Osteocyte (in vitro differentiated cells): ENCODE data around the gene PFDN6. TPM values are rescaled to one million over a fixed set of nuclear protein-coding genes. Genes with fewer than 3 reads are reported as not detected.
A peak's percentile ranks its signal among the peaks of the same experiment; 100 is the strongest.

Experiments used
- DNase-seq: peaks from one replicate; pipeline ENCODE4 v3.0.0; 2021; ENCODE audit warnings: mixed read lengths; ENCODE audit not compliant: unreplicated experiment; ENCODE audit errors: extremely low spot score
- H3K27ac Mint-ChIP-seq: one replicate; pipeline ENCODE4 v1.8.0; 2021; ENCODE audit warnings: mild to moderate bottlenecking, mixed read lengths; ENCODE audit not compliant: unreplicated experiment
- H3K27me3 Mint-ChIP-seq: one replicate; pipeline ENCODE4 v1.8.0; 2021; ENCODE audit warnings: mixed read lengths; ENCODE audit not compliant: unreplicated experiment
- H3K36me3 Mint-ChIP-seq: one replicate; pipeline ENCODE4 v1.8.0; 2021; ENCODE audit warnings: mixed read lengths; ENCODE audit not compliant: unreplicated experiment
- H3K4me1 Mint-ChIP-seq: one replicate; pipeline ENCODE4 v1.8.0; 2021; ENCODE audit warnings: mixed read lengths; ENCODE audit not compliant: unreplicated experiment
- H3K4me3 Mint-ChIP-seq: one replicate; pipeline ENCODE4 v1.8.0; 2021; ENCODE audit warnings: mild to moderate bottlenecking, moderate library complexity, mixed read lengths; ENCODE audit not compliant: unreplicated experiment
- H3K9me3 Mint-ChIP-seq: one replicate; pipeline ENCODE4 v1.8.0; 2021; ENCODE audit warnings: mixed read lengths; ENCODE audit not compliant: unreplicated experiment
- total RNA-seq: library from RNA; stranded (reverse); gene quantifications from 2 replicates; pipeline ENCODE4 v1.2.1, GENCODE V29; 2021
- TF ChIP-seq, protein P1 (sequence below): fragments of 200-600 bp; sonication (generic); IDR thresholded peaks from 2 replicates; pipeline ENCODE4 v1.5.0; 2021; ENCODE audit warnings: antibody characterized with exemption, mild to moderate bottlenecking, moderate library complexity

Gene PFDN6
- total RNA-seq, 1 donor from 2014 or later = 30.3 TPM

- no peaks in the 10 kb centered on the region for H3K27me3 Mint-ChIP-seq
- H3K9me3 Mint-ChIP-seq = no peaks in the 10 kb centered on the region
- TF ChIP-seq, protein P1, sequence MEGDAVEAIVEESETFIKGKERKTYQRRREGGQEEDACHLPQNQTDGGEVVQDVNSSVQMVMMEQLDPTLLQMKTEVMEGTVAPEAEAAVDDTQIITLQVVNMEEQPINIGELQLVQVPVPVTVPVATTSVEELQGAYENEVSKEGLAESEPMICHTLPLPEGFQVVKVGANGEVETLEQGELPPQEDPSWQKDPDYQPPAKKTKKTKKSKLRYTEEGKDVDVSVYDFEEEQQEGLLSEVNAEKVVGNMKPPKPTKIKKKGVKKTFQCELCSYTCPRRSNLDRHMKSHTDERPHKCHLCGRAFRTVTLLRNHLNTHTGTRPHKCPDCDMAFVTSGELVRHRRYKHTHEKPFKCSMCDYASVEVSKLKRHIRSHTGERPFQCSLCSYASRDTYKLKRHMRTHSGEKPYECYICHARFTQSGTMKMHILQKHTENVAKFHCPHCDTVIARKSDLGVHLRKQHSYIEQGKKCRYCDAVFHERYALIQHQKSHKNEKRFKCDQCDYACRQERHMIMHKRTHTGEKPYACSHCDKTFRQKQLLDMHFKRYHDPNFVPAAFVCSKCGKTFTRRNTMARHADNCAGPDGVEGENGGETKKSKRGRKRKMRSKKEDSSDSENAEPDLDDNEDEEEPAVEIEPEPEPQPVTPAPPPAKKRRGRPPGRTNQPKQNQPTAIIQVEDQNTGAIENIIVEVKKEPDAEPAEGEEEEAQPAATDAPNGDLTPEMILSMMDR = no peak
- peak overlapping the region; percentile 96 for H3K4me3 Mint-ChIP-seq
- H3K36me3 Mint-ChIP-seq = peaks cover 10% of the 10 kb centered on the region
- DNase-seq = no peak
- peak overlapping the region; percentile 99 for H3K27ac Mint-ChIP-seq
- H3K4me1 Mint-ChIP-seq = peaks cover 50% of the 10 kb centered on the region
Observed at GRCh38 chr6:33313105-33313708, 23.8 kb downstream of the PFDN6 start.

DNA sequence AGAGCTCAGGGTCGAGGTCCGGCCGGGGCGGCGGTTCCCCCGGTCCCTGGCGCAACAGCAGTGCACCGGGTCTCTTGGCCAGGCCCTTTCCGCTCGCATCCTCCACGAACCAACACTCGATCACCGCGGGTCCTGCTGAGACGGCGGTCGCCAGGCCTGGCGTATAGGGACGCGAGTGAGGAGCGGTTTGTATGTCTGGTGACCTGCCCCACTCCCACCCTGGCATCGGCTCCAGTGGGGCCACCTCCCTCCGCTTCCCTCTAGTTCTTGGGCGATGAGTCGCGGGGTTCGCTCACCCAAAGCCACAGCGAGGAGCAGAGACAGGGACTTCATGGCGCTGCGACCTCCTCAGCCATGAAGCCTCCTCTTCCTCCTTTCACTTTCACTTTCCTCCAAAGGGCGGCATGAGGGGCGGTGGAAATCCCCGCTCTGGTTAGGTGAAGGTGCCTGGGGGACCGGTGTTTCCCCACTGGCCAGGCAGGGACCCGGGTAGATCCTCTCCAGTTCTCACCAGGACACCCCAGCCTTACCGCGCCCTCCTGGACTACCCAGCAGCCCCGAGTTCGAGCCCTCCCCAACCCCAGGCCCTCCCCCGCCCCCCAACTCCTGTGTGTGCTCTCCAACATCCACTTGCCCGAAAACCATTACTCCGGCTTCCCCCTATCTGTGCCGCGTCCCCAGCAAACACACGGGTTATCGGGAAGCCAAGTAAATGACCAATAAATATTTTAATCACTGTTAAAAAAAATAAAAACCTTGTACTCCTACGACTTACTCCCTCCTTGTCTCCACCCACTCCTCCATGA is 24.5 kb downstream of the PFDN6 start, which contains the start of gene TAPBP:
Gene TAPBP, minus strand, starts transcription at position 370 of the 806 bp plus-strand sequence. Its CDS starts 37 bp downstream, at position 333.
- Mint-ChIP-seq H3K9me3 (no peaks in the 10 kb centered on the region), H3K27ac (peak within 1 kb of the TSS; percentile 99), H3K27me3 (no peaks in the 10 kb centered on the region), H3K4me3 (peak within 1 kb of the TSS; percentile 96), H3K4me1 (peaks cover 53% of the 10 kb centered on the region), H3K36me3 (peaks cover 9% of the 10 kb centered on the region)
- no peak for DNase-seq
- TF ChIP-seq, protein P1 = no peak

GRCh38 chr6:33314515-33314942 is 25.1 kb downstream of the PFDN6 start:
- DNase-seq = no peak
- Mint-ChIP-seq H3K9me3 (no peaks in the 10 kb centered on the region), H3K4me3 (peak overlapping the region; percentile 96), H3K4me1 (peaks cover 56% of the 10 kb centered on the region), H3K27ac (peak overlapping the region; percentile 99), H3K27me3 (no peaks in the 10 kb centered on the region), H3K36me3 (peaks cover 13% of the 10 kb centered on the region)
- TF ChIP-seq, protein P1 = no peak

DNA sequence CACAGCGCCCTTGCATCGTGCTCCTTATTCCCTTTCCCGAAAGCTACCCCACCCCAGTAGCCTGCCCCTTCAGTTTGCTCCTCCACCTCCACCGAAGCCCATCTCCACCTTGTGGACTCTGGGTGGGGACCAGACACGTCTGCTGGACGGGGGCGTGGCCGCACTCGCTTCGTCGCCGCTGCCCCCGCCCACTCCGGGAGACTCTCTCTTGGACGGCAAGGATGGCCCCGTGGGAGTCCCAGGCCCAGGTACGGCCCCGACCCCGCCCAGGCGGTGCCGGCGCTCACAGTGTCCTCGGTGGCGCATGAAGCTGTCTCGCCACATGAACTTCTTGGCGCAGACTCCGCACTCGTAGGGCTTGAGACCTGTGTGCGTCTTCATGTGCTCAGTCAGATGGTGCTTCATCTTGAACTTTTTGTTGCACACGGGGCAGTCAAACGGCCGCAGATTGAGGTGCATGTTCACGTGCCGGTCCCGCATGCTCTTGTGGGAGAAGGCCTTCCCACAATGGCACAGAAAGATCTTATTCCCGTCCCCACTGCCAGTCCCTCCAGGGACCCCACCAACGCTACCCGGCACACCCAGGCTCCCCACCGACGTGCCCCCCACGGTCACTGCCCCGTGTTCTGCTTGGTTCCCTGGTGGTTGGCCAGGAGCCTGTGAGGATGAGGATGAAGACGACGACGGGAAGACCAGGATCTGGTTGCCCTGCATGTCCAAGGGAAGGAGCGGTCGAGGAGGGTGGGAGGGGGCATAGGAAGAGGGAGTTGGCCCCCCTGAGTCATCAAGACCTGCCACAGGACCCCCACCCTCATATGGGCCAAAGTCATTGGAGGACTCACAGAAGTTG is 25.8 kb downstream of the PFDN6 start:
- Mint-ChIP-seq H3K4me3 (peak overlapping the region; percentile 96), H3K27me3 (no peaks in the 10 kb centered on the region), H3K4me1 (peaks cover 61% of the 10 kb centered on the region), H3K9me3 (no peaks in the 10 kb centered on the region), H3K27ac (peak overlapping the region; percentile 99), H3K36me3 (peaks cover 16% of the 10 kb centered on the region)
- DNase-seq = no peak
- TF ChIP-seq, protein P1 = no peak
